Activated T-cell treated with anti-CD3 and anti-CD28 coated beads, Interleukin-2, amount 50 U/mL, for 72 hours (primary cell): ENCODE measurements around the gene SWSAP1. TPM values are rescaled to one million over a fixed set of nuclear protein-coding genes. Genes with fewer than 3 reads are reported as not detected.
A peak's percentile ranks its signal among the peaks of the same experiment; 100 is the strongest.

ENCODE experiments used
- ATAC-seq, 2 donors: fragments of 150-1000 bp; cut with Tn5 transposase; replicated peaks in 1 of 2; 2 replicates each; pipeline ENCODE4 v1.10.0; 2021; ENCODE audit warnings: moderate library complexity in 2 of 2, mild to moderate bottlenecking in 1 of 2
- DNase-seq, 2 donors: peaks; one replicate each; pipeline ENCODE4 v3.0.0; 2021 to 2022; ENCODE audit warnings: mixed read lengths in 1 of 2
- H3K27ac Mint-ChIP-seq: one replicate; pipeline ENCODE4 v1.8.0; 2022; ENCODE audit warnings: mild to moderate bottlenecking, moderate library complexity, mixed read lengths
- H3K27me3 Mint-ChIP-seq: one replicate; pipeline ENCODE4 v1.8.0; 2022; ENCODE audit warnings: low read depth, mixed read lengths
- H3K36me3 Mint-ChIP-seq, 2 donors: one replicate each; pipeline ENCODE4 v1.8.0; 2022; ENCODE audit warnings: mixed read lengths in 2 of 2, mild to moderate bottlenecking in 1 of 2; ENCODE audit not compliant: insufficient read depth in 2 of 2
- H3K4me1 Mint-ChIP-seq: one replicate; pipeline ENCODE4 v1.8.0; 2022; ENCODE audit warnings: low read depth, mixed read lengths
- H3K4me3 Mint-ChIP-seq, 2 donors: one replicate each; pipeline ENCODE4 v1.8.0; 2022; ENCODE audit warnings: mild to moderate bottlenecking in 2 of 2, mixed read lengths in 2 of 2, moderate library complexity in 2 of 2
- H3K9me3 Mint-ChIP-seq, 2 donors: one replicate each; pipeline ENCODE4 v1.8.0; 2022; ENCODE audit warnings: mixed read lengths in 2 of 2
- total RNA-seq, 2 donors: library from RNA; stranded (reverse); gene quantifications; one replicate each; pipeline ENCODE4 v1.2.3, GENCODE V29; 2022

Gene SWSAP1
- total RNA-seq, 2 donors from 2014 or later: 1.9 to 2.6 TPM

DNA sequence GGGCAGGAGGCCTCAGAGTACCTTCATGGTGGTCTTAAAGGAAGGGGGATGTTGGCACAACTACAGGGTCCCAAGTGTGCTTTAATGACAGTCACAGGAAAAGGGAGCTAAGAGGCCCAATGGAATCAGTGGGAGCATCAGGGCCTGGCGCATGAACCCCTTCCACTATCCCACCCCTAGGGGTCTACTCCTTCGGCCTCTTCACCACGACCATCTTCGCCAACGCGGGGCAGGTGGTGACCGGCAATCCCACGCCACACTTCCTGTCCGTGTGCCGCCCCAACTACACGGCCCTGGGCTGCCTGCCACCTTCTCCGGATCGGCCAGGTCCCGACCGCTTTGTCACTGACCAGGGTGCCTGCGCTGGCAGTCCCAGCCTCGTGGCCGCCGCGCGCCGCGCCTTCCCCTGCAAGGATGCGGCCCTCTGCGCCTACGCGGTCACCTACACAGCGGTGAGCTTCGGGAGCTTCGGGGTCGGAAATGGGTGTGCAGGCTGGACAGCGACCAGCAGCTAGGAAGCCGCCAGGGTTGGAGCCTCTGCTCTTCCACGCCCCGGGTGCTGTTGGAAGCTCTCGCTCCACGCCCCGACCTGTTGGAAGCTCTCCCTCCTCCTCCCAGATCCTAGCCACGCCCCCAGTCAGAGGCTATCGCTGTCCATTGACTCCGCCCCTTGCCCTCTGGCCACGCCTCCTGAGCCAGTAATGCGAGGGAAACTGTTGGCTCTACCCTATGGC is 13.3 kb upstream of the SWSAP1 start:
- H3K9me3 Mint-ChIP-seq: no peaks in the 10 kb centered on the region
- peaks cover 5% of the 10 kb centered on the region for H3K27me3 Mint-ChIP-seq
- DNase-seq: no peak
- H3K4me3 Mint-ChIP-seq: no peak overlapping the region
- peaks cover 2% of the 10 kb centered on the region for H3K4me1 Mint-ChIP-seq
- no peak for ATAC-seq
- H3K36me3 Mint-ChIP-seq: no peaks in the 10 kb centered on the region
- no peak overlapping the region for H3K27ac Mint-ChIP-seq

DNA sequence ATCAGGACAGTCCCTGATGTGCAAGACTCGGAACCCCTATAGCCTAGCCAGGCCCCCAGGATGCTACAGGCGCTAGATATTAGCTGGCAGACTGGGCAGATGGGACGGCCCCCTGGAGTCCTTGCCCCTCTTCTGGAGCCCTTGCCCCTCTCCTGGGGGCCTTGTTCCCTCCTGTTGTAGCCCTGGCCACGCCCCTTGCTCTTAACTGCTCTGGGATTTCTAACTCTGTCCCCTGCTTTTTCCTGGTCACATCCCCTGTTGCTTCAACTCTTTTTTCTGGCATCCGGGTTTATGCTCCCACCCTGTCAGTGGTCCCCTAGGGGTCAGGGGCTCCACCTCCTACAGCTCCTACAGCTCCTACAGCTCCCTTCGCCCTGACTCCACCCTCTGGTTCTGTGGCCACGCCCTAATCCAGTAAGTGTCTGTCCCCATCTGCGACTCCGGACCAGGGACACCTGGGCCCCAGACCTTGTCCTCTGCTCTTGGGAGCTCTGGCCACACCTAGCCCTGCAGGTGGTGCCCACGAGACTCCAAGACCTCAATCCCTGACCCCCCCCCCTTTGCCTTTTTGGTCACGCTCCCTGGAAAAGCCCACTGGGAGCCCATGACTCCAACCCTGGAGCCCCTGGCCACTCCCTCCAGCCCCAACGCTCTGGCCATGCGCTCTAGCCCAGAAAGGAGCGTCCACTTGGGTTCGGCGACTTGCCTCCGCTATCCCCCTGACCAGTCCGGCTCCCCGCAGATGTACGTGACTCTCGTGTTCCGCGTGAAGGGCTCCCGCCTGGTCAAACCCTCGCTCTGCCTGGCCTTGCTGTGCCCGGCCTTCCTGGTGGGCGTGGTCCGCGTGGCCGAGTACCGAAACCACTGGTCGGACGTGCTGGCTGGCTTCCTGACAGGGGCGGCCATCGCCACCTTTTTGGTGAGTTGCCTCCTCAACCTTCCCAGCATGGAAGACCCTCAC is 12.4 kb upstream of the SWSAP1 start:
- DNase-seq: no peak
- Mint-ChIP-seq H3K4me3 (no peak overlapping the region), H3K27ac (no peak overlapping the region), H3K27me3 (no peaks in the 10 kb centered on the region), H3K9me3 (no peaks in the 10 kb centered on the region), H3K4me1 (no peaks in the 10 kb centered on the region), H3K36me3 (peaks cover 0 to 1% of the 10 kb centered on the region in 2 donors)
- ATAC-seq: no peak

DNA sequence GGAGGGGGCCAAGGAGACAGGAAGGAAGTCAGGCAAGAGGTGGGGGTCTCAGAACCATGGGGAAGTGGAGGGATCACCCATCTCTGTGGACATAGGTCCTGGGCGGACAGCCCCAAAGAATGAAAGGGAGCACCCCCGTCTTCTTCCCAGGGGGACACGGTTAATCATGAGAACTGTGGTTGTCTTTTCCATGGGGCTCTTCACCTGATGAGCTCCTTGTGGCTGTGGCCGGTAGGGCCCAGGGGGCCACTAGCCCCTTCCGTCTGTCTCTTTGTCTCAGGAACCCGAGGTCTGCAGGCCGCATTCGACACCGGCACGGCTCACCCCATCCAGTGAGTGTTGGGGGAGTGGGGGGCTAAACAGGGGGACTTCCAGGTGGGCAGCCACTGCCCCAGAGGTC is 10.6 kb upstream of the SWSAP1 start:
- H3K4me3 Mint-ChIP-seq: no peak overlapping the region
- no peaks in the 10 kb centered on the region for H3K4me1 Mint-ChIP-seq
- DNase-seq: no peak
- H3K36me3 Mint-ChIP-seq: peaks cover 0 to 2% of the 10 kb centered on the region in 2 donors
- H3K9me3 Mint-ChIP-seq: no peaks in the 10 kb centered on the region
- ATAC-seq: no peak
- H3K27me3 Mint-ChIP-seq: no peaks in the 10 kb centered on the region
- no peak overlapping the region for H3K27ac Mint-ChIP-seq

- ATAC-seq (no peak), DNase-seq (no peak)
- peaks cover 0 to 2% of the 10 kb centered on the region in 2 donors for H3K36me3 Mint-ChIP-seq
- no peaks in the 10 kb centered on the region for H3K27me3 Mint-ChIP-seq
- H3K4me3 Mint-ChIP-seq: no peak overlapping the region
- H3K27ac Mint-ChIP-seq: no peak overlapping the region
- no peaks in the 10 kb centered on the region for H3K9me3 Mint-ChIP-seq
- H3K4me1 Mint-ChIP-seq: no peaks in the 10 kb centered on the region
Measured at GRCh38 chr19:11364296-11364904, 10.1 kb upstream of the SWSAP1 start.

DNA sequence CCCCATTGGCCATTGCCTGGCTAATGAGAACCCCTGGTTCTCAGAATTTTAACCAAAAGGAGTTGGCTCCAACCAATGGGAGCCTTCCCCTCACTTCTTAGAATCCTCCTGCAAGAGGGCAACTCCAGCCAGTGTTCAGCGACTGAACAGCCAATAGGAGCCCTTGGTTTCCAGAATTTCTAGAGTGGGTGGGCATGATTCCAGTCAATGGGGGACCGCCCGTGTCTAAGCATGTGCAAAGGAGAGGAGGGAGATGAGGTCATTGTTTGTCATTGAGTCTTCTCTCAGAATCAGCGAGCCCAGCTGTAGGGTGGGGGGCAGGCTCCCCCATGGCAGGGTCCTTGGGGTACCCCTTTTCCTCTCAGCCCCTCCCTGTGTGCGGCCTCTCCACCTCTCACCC is 9.5 kb upstream of the SWSAP1 start:
- Mint-ChIP-seq H3K27me3 (no peaks in the 10 kb centered on the region), H3K27ac (no peak overlapping the region), H3K4me3 (no peak overlapping the region), H3K36me3 (peaks cover 0 to 3% of the 10 kb centered on the region in 2 donors), H3K9me3 (no peaks in the 10 kb centered on the region), H3K4me1 (no peaks in the 10 kb centered on the region)
- no peak for DNase-seq
- ATAC-seq: no peak

- no peak for ATAC-seq
- Mint-ChIP-seq H3K27ac (no peak overlapping the region), H3K4me1 (no peaks in the 10 kb centered on the region), H3K36me3 (peaks cover 0 to 4% of the 10 kb centered on the region in 2 donors), H3K9me3 (no peaks in the 10 kb centered on the region), H3K27me3 (no peaks in the 10 kb centered on the region), H3K4me3 (no peak overlapping the region)
- DNase-seq: no peak
Measured at GRCh38 chr19:11365557-11366117, 8.8 kb upstream of the SWSAP1 start.

DNA sequence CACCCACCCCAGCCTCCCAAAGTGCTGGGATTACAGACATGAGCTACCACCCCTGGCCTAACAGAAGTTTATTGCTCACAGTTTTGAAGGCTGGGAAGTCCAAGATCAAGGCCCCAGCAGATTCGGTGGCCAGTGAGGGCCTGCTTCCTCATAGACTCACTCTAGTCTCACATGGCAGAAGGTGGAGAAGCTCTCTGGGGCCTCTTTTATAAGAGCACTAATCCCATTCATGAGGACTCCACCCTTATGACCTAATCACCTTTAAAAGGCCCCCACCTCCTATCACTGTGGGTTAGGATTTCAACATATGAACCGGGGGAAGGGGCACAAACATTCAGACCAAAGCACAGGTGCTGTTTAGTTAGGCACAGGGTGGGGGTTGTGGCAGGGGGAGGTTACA is 6.9 kb upstream of the SWSAP1 start:
- Mint-ChIP-seq H3K27me3 (no peaks in the 10 kb centered on the region), H3K36me3 (peaks cover 0 to 8% of the 10 kb centered on the region in 2 donors), H3K4me3 (no peak overlapping the region), H3K9me3 (no peaks in the 10 kb centered on the region), H3K4me1 (no peaks in the 10 kb centered on the region), H3K27ac (no peak overlapping the region)
- ATAC-seq (no peak), DNase-seq (no peak)

GRCh38 chr19:11370744-11371143 is 3.7 kb upstream of the SWSAP1 start:
- Mint-ChIP-seq H3K36me3 (peaks cover 0 to 8% of the 10 kb centered on the region in 2 donors), H3K9me3 (no peaks in the 10 kb centered on the region), H3K27ac (no peak overlapping the region), H3K27me3 (no peaks in the 10 kb centered on the region), H3K4me1 (peaks cover 9% of the 10 kb centered on the region), H3K4me3 (no peak overlapping the region)
- ATAC-seq (no peak), DNase-seq (no peak)

GRCh38 chr19:11373166-11373884 is 1.1 kb upstream of the SWSAP1 start:
- H3K27ac Mint-ChIP-seq: no peak overlapping the region
- no peak for ATAC-seq
- DNase-seq: no peak
- peaks cover 3 to 15% of the 10 kb centered on the region in 2 donors for H3K36me3 Mint-ChIP-seq
- no peaks in the 10 kb centered on the region for H3K27me3 Mint-ChIP-seq
- H3K4me3 Mint-ChIP-seq: peak overlapping the region in 1 of 2 donors; percentile 36
- peaks cover 0 to 2% of the 10 kb centered on the region in 2 donors for H3K9me3 Mint-ChIP-seq
- H3K4me1 Mint-ChIP-seq: peaks cover 35% of the 10 kb centered on the region

DNA sequence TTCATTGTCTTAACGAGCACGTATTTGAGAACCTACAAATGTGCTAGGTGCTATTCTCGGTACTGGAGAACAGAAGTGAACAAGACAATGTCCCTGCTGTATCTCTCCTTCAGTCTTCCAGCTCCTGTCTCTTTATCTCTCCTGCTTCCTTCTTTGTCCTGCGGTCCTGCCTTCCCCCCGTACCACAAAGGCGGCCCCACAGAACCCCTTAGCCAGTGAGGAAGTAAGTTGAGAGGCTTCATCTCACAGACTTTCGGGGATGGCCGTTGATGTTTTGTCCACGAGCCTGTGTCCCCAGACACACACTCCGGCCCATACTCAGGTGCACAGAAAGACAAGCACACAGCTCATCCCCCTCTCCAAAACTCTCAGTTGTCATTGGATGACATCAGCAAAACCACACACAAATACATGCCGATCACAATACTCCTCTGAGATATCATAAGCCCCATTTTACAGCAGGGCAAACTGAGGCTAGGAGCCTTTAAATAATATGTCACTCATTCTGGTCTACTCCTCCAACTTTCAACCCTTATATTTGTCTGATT is 507 bp upstream of the SWSAP1 start:
- DNase-seq (no peak), ATAC-seq (no peak)
- Mint-ChIP-seq H3K27me3 (no peaks in the 10 kb centered on the region), H3K27ac (no peak overlapping the region), H3K9me3 (peaks cover 0 to 2% of the 10 kb centered on the region in 2 donors), H3K4me1 (peaks cover 41% of the 10 kb centered on the region), H3K4me3 (no peak overlapping the region), H3K36me3 (peaks cover 5 to 15% of the 10 kb centered on the region in 2 donors)

DNA sequence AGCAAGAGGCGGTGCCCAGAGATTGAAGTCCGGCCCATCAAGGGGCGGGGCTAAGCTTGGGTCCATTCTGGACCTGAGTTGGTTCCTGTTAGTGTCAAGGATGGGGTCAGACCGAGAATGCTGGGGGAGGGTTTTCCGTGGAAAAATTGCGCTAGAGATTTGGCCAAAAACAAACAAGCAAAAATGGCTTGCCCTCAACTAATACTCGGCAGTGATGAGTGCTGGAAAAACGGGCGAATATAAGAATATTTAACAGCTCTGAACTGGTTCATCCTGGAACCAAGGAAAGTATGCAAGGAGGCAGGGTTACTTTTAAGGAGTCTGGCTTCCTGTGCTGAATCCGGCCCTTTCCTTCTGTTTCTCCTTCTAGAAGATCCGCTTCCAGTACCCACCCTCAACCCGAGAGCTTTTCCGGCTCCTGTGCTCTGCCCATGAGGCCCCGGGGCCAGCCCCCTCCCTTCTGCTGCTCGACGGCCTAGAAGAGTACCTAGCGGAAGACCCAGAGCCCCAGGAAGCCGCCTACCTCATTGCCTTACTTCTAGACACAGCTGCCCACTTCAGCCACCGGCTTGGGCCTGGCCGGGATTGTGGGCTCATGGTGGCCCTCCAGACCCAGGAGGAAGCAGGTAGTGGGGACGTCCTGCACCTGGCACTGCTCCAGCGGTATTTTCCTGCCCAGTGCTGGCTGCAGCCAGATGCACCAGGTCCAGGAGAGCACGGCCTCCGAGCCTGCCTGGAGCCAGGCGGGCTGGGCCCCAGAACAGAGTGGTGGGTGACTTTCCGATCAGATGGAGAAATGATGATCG is 880 bp downstream of the SWSAP1 start:
- H3K4me3 Mint-ChIP-seq: no peak overlapping the region
- no peak overlapping the region for H3K27ac Mint-ChIP-seq
- H3K9me3 Mint-ChIP-seq: peaks cover 0 to 2% of the 10 kb centered on the region in 2 donors
- peaks cover 52% of the 10 kb centered on the region for H3K4me1 Mint-ChIP-seq
- H3K27me3 Mint-ChIP-seq: no peaks in the 10 kb centered on the region
- DNase-seq: peak; percentile 80 to 84
- H3K36me3 Mint-ChIP-seq: peaks cover 8 to 15% of the 10 kb centered on the region in 2 donors
- peak; percentile 46 to 47 for ATAC-seq
